HL-60/S4 (cell line): ENCODE results near the gene AACS.
"Not testable (repeated sequence)": the region's sequence is repeated elsewhere in the genome, so short reads cannot be mapped to it uniquely, and the experiment has no call there.

Source experiments
- in situ Hi-C: fragments of 300-500 bp; cut with MboI; formaldehyde crosslinking; loops from 2 replicates; pipeline ENCODE4 v1.14.3; 2022; ENCODE audit warnings: low sequenced_read_pairs

Gene AACS, protein sequence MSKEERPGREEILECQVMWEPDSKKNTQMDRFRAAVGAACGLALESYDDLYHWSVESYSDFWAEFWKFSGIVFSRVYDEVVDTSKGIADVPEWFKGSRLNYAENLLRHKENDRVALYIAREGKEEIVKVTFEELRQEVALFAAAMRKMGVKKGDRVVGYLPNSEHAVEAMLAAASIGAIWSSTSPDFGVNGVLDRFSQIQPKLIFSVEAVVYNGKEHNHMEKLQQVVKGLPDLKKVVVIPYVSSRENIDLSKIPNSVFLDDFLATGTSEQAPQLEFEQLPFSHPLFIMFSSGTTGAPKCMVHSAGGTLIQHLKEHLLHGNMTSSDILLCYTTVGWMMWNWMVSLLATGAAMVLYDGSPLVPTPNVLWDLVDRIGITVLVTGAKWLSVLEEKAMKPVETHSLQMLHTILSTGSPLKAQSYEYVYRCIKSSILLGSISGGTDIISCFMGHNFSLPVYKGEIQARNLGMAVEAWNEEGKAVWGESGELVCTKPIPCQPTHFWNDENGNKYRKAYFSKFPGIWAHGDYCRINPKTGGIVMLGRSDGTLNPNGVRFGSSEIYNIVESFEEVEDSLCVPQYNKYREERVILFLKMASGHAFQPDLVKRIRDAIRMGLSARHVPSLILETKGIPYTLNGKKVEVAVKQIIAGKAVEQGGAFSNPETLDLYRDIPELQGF

DNA sequence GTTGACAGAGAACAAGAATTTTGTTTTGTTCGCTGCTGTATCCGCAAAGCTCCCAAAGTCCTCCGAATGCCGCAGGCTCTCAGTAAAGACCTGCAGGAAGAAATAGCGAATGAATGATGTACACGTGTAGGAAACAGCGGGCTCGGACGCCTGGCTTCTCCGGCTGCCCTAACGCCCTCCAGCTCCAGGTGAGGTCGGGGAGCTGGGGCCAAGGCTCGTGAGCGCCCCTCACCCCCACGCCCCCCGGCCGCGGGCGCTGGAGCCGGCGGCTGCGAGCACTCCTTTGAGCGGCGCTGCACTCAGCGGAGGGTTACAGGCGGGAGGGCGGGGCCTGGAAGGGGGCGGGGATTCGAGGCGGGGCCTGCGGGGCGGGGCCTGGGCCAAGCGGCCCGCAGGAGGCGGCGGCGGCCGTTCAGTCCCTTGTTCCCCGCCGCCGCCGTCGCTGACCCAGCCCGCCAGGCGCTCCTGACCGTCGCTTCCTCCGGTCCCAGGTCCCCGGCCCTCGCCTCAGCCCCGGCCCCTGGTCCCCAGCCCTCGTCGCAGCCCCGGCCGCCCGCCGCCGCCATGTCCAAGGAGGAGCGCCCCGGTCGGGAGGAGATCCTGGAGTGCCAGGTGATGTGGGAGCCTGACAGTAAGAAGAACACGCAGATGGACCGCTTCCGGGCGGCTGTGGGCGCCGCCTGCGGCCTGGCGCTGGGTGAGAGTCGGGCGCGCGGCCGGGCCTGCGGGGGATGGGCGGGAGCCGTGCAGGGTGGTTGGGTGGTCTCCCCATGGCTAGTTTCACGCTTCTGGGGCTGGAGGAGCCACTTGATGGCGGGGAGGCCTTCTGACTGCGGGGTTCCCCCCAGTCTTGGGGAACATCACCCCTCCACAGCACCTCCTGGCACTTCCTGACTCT is at the start of gene AACS:
TSS of gene AACS (plus strand) at position 415 of the 898 bp plus-strand sequence. CDS start at position 565, 150 bp downstream.
- in situ Hi-C loops, result no loop called here

- in situ Hi-C loops, result no loop called here
These were observed 49.4 kb upstream of the AACS start for GRCh38 chr12:125015680-125016310.

DNA sequence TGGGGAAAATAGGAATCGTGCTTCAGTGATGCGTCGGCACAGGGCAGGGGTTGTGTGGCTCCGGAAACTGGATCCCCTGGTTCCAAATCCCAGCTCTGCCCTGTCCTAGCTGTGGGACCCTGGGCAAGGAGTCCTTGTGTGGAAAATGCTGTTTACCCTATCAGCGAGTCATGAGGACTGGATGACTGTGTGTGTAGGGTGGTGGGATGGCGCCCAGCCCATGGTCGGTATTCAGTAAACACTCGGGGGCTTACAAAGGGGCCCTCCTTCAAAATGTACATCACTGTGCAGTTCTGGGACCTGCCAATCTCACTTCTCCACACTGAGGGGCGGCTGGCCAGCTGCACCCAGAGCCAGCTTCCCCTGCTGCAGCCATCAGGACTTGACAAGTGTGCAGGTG is 47.4 kb upstream of the AACS start:
- in situ Hi-C loops, result no loop called here

DNA sequence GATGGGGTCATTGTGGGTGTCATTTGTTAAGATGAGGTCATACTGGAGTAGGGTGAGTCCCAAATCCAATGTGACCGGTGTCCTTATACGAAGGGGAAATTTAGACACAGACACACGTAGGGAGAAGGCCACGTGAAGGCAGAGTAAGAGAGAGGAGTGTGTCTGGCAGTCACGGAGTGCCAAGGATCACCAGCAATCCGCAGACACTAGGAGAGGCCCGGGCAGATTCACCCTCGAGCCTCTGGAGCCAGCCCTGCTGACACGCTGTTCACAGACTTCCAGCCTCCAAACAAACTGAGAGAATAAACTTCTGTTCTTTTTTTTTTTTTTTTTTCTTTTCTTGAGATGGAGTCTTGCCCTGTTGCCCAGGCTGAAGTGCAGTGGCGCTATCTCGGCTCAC is 46.9 kb upstream of the AACS start:
- in situ Hi-C loops, result no loop called here

- in situ Hi-C loops, result no loop called here
These were observed 44.1 kb upstream of the AACS start for GRCh38 chr12:125021096-125021495.

GRCh38 chr12:125021771-125022170 is 43.5 kb upstream of the AACS start:
- in situ Hi-C loops, result no loop called here

GRCh38 chr12:125023065-125023464 is 42.2 kb upstream of the AACS start:
- in situ Hi-C loops, result no loop called here

DNA sequence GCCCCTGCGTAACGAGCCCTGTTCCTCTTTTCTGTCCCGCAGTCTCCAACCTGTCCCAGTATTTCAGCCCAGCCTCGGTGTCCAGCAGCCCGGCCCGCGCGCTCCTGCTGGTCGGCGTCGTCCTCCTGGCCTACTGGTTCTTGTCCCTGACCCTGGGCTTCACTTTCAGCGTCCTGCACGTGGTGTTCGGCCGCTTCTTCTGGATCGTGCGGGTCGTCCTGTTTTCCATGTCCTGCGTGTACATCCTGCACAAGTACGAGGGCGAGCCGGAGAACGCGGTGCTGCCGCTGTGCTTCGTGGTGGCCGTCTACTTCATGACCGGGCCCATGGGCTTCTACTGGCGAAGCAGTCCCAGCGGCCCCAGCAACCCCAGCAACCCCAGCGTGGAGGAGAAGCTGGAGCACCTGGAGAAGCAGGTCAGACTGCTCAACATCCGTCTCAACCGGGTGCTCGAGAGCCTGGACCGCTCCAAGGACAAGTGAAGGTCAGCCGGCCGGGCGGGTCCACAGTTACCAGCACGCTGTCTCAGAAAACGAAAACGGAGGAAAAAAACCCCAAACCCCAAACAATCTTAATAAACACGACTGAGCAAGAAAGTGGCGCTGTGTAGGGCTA is 40.2 kb upstream of the AACS start:
- in situ Hi-C loops, result no loop called here

DNA sequence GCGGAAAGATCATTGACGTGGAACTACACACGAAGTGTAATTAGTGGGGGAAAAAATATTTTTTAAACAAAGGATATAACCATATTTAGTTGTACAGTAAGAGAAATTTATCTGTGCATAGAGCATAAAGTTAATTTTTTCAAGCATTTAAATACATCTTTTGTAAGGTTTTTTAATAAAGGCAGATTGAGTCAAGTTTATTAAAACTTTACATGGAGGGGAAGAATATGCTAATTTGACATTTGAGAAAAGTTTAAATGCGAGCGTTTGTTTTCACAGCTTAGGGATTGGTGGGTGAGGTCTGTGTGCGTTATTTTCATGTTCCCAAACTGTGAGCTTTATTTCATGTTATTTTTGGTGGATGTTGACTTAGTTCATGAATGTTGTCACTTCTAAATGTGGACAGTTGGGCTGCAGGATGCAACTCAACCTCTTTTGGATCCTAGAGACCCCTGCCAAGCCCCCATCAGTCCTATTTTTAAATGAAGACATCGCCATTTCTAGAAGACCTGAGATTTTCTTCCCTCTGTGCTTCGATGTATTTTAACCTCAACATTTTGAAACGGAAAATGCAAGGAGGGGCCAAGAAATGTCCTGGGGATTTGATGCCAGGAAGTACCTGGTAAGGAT is 39.5 kb upstream of the AACS start:
- in situ Hi-C loops, result no loop called here

GRCh38 chr12:125028106-125028505 is 37.1 kb upstream of the AACS start:
- in situ Hi-C loops, result no loop called here

GRCh38 chr12:125029761-125030358 is 35.4 kb upstream of the AACS start:
- in situ Hi-C loops, result no loop called here

DNA sequence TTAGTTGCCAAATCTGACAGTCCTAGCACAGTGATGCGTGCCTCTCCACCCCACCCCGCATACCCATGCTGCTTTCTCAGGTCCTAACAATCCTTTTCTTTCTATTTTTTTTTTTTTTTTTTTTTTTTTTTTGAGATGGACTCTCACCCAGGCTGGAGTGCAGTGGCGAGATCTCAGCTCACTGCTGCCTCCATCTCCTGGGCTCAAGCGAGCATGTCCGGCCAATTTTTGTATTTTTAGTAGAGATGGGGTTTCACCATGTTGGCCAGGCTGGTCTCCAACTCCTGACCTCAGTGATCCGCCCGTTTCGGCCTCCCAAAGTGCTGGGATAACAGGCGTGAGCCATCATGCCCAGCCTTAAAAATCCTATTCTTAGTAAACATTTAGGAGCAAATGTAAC is 33.8 kb upstream of the AACS start:
- in situ Hi-C loops, result not testable (repeated sequence)

DNA sequence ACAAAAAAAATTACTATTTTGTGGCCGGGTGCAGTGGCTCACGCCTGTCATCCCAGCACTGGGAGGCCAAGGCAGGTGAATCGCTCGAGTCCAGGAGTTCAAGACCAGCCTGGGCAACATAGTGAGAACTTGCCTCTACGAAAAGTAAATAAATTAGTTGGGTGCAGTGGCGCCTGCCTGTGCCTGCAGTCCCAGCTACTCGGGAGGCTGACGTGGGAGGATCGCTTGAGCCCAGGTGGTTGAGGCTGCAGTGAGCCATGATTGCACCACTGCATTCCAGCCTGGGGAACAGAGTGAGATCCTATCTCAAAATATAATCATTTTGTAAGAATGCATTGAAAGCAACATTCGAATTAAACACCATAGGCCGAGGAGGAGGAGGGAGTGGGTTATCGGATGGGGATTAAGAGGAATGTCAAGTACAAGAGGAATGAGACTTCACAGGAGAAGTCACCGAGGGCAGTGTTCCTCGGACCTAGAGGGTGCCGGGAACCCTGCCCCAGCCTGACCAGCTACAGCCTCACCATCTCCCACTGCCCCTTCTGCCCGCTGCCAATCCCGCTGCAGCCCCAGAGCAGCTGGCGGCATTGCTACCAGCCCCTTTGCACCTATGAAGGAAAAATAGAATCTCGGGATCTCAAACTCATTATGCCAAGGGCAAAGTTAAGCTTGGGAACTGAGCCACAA is 32.6 kb upstream of the AACS start:
- in situ Hi-C loops, result no loop called here

DNA sequence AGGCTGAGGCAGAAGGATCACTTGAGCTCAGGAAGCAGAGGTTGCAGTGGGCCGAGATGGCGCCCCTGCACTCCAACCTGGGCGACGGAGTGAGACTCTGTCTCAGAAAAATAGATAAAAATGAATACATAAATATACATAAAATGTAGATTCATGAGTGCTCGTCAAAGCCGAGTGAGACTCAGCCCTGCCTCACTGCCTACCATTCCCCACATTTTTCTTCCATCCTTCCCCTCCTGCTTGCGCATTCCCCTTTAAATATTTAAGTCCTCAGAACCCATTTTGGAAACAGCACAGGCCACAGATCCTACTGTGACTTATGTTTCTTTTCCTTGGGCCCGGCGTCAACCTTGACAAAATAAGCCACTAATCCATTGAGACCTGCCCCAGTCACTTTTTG is 31.9 kb upstream of the AACS start:
- in situ Hi-C loops, result no loop called here

GRCh38 chr12:125038976-125039625 is 26.1 kb upstream of the AACS start:
- in situ Hi-C loops, result no loop called here

- in situ Hi-C loops, result no loop called here
These were observed 16.2 kb upstream of the AACS start for GRCh38 chr12:125049093-125049458.

GRCh38 chr12:125050446-125050845 is 14.8 kb upstream of the AACS start:
- in situ Hi-C loops, result no loop called here

GRCh38 chr12:125050868-125051267 is 14.4 kb upstream of the AACS start:
- in situ Hi-C loops, result no loop called here

- in situ Hi-C loops, result no loop called here
These were observed 11.4 kb upstream of the AACS start for GRCh38 chr12:125053821-125054220.
